Mononuclear cell (primary cell): ENCODE data around the gene TXNDC5. TPM values are rescaled to one million over a fixed set of nuclear protein-coding genes. Genes with fewer than 3 reads are reported as not detected.

Experiments
- H3K27me3 ChIP-seq: 2 replicates; pipeline ENCODE4 v1.6.0; 2011; ENCODE audit warnings: low read length, control low read depth; ENCODE audit not compliant: insufficient read depth
- H3K4me1 ChIP-seq: 2 replicates; pipeline ENCODE4 v1.5.1; 2011; ENCODE audit warnings: mild to moderate bottlenecking, low read length, control low read depth; ENCODE audit not compliant: insufficient read depth
- H3K4me3 ChIP-seq: 2 replicates; pipeline ENCODE4 v1.5.1; 2011; ENCODE audit warnings: mild to moderate bottlenecking, low read length, moderate library complexity
- H3K9me3 ChIP-seq: 2 replicates; pipeline ENCODE4 v1.5.1; 2011; ENCODE audit warnings: low read depth, mild to moderate bottlenecking, control low read depth, low read length
- total RNA-seq: library from RNA; depleted of rRNA; stranded (reverse); fragments of >200 nt; gene quantifications from one replicate; pipeline ENCODE4 v1.2.3, GENCODE V29; 2012

The TXNDC5 gene
- total RNA-seq, 1 donor, result 31.5 TPM

GRCh38 chr6:7921046-7921445, 10.5 kb upstream of the TXNDC5 start:
- Histone ChIP-seq H3K27me3 (peaks cover 4% of the 10 kb centered on the region), H3K9me3 (peaks cover 7% of the 10 kb centered on the region), H3K4me3 (no peak overlapping the region), H3K4me1 (peaks cover 13% of the 10 kb centered on the region)

GRCh38 chr6:7920425-7920824, 9.8 kb upstream of the TXNDC5 start:
- Histone ChIP-seq H3K4me1 (peaks cover 13% of the 10 kb centered on the region), H3K4me3 (no peak overlapping the region), H3K27me3 (peaks cover 4% of the 10 kb centered on the region), H3K9me3 (peaks cover 7% of the 10 kb centered on the region)

GRCh38 chr6:7919871-7920270, 9.3 kb upstream of the TXNDC5 start:
- Histone ChIP-seq H3K4me3 (no peak overlapping the region), H3K27me3 (peaks cover 2% of the 10 kb centered on the region), H3K4me1 (peaks cover 13% of the 10 kb centered on the region)

GRCh38 chr6:7918403-7918802, 7.8 kb upstream of the TXNDC5 start:
- no peak overlapping the region for H3K4me3 ChIP-seq
- H3K27me3 ChIP-seq, result no peaks in the 10 kb centered on the region
- no peaks in the 10 kb centered on the region for H3K9me3 ChIP-seq
- peaks cover 13% of the 10 kb centered on the region for H3K4me1 ChIP-seq

More at GRCh38 chr6:7919871-7920270, 9.3 kb upstream of the TXNDC5 start:
- peaks cover 4% of the 10 kb centered on the region for H3K9me3 ChIP-seq

GRCh38 chr6:7917729-7918128, 7.1 kb upstream of the TXNDC5 start:
- Histone ChIP-seq H3K4me1 (peaks cover 13% of the 10 kb centered on the region), H3K9me3 (no peaks in the 10 kb centered on the region), H3K4me3 (no peak overlapping the region), H3K27me3 (no peaks in the 10 kb centered on the region)

- Histone ChIP-seq H3K4me3 (no peak overlapping the region), H3K4me1 (peaks cover 13% of the 10 kb centered on the region), H3K9me3 (no peaks in the 10 kb centered on the region), H3K27me3 (no peaks in the 10 kb centered on the region)
These were observed 6.4 kb upstream of the TXNDC5 start for GRCh38 chr6:7916959-7917358.

GRCh38 chr6:7914991-7915789, 4.6 kb upstream of the TXNDC5 start:
- H3K4me1 ChIP-seq, result peaks cover 19% of the 10 kb centered on the region
- no peak overlapping the region for H3K4me3 ChIP-seq
- no peaks in the 10 kb centered on the region for H3K27me3 ChIP-seq
- H3K9me3 ChIP-seq, result no peaks in the 10 kb centered on the region

GRCh38 chr6:7914311-7914710, 3.7 kb upstream of the TXNDC5 start:
- H3K4me3 ChIP-seq, result no peak overlapping the region
- no peaks in the 10 kb centered on the region for H3K9me3 ChIP-seq
- peaks cover 25% of the 10 kb centered on the region for H3K4me1 ChIP-seq
- no peaks in the 10 kb centered on the region for H3K27me3 ChIP-seq

GRCh38 chr6:7912736-7913517, 2.3 kb upstream of the TXNDC5 start:
- Histone ChIP-seq H3K9me3 (no peaks in the 10 kb centered on the region), H3K27me3 (no peaks in the 10 kb centered on the region), H3K4me3 (no peak overlapping the region), H3K4me1 (peaks cover 22% of the 10 kb centered on the region)

GRCh38 chr6:7912024-7912423, 1.4 kb upstream of the TXNDC5 start:
- H3K27me3 ChIP-seq, result no peaks in the 10 kb centered on the region
- H3K4me1 ChIP-seq, result peaks cover 16% of the 10 kb centered on the region
- no peaks in the 10 kb centered on the region for H3K9me3 ChIP-seq
- no peak overlapping the region for H3K4me3 ChIP-seq

- Histone ChIP-seq H3K4me3 (no peak overlapping the region), H3K4me1 (peaks cover 16% of the 10 kb centered on the region), H3K27me3 (no peaks in the 10 kb centered on the region), H3K9me3 (no peaks in the 10 kb centered on the region)
These were observed 747 bp upstream of the TXNDC5 start for GRCh38 chr6:7911345-7911725.

GRCh38 chr6:7910298-7910653, 312 bp downstream of the TXNDC5 start:
- Histone ChIP-seq H3K27me3 (no peaks in the 10 kb centered on the region), H3K9me3 (no peaks in the 10 kb centered on the region), H3K4me3 (peak overlapping the region; percentile 48), H3K4me1 (peaks cover 16% of the 10 kb centered on the region)

GRCh38 chr6:7909323-7910276, 988 bp downstream of the TXNDC5 start:
- H3K27me3 ChIP-seq, result no peaks in the 10 kb centered on the region
- peaks cover 16% of the 10 kb centered on the region for H3K4me1 ChIP-seq
- no peaks in the 10 kb centered on the region for H3K9me3 ChIP-seq
- peak overlapping the region; percentile 48 for H3K4me3 ChIP-seq

- peaks cover 16% of the 10 kb centered on the region for H3K4me1 ChIP-seq
- H3K4me3 ChIP-seq, result no peak overlapping the region
- H3K9me3 ChIP-seq, result no peaks in the 10 kb centered on the region
- H3K27me3 ChIP-seq, result no peaks in the 10 kb centered on the region
These were observed 3.4 kb downstream of the TXNDC5 start for GRCh38 chr6:7907159-7907558.

- Histone ChIP-seq H3K9me3 (no peaks in the 10 kb centered on the region), H3K4me1 (peaks cover 16% of the 10 kb centered on the region), H3K4me3 (no peak overlapping the region), H3K27me3 (no peaks in the 10 kb centered on the region)
These were observed 3.8 kb downstream of the TXNDC5 start for GRCh38 chr6:7906741-7907140.
